Panc1 (cell line): ENCODE data around the gene TDRD10. TPM values are rescaled to one million over a fixed set of nuclear protein-coding genes. Genes with fewer than 3 reads are reported as not detected.

Experiments used
- ATAC-seq: fragments of 200-7000 bp; cut with Tn5 transposase; 2 replicates; pipeline ENCODE4 v1.9.1; 2020; ENCODE audit warnings: mild to moderate bottlenecking, moderate library complexity
- BruUV-seq: library from RNA; stranded (reverse); fragments of 400-500 nt; replicated peaks from 2 replicates; lab custom pipeline; 2021; lab: Mats Ljungman, UMichigan
- CTCF ChIA-PET: fragments of 300-600 bp; sonication (Branson Sonifier 250); formaldehyde crosslinking; loops from one replicate; lab custom pipeline; 2022; ENCODE audit warnings: antibody characterized with exemption; lab: Charles Lee
- POLR2A ChIA-PET: fragments of 300-600 bp; sonication (Branson Sonifier 250); formaldehyde crosslinking; loops from one replicate; lab custom pipeline; 2022; ENCODE audit warnings: antibody characterized with exemption; lab: Charles Lee
- DNase-seq: peaks from one replicate; pipeline ENCODE4 v3.0.0-alpha.2; 2010; ENCODE audit warnings: low read depth, low spot score
- H3K27ac ChIP-seq: 2 replicates; pipeline ENCODE4 v1.5.1; 2011; ENCODE audit warnings: mild to moderate bottlenecking, low read length, inconsistent platforms
- H3K27me3 ChIP-seq: fragments of 200-500 bp; sonication (Bioruptor generic); 2 replicates; pipeline ENCODE4 v1.6.0; 2014; ENCODE audit warnings: low read length, inconsistent platforms; ENCODE audit not compliant: control insufficient read depth, insufficient read depth
- H3K36me3 ChIP-seq: fragments of 200-500 bp; sonication (Bioruptor generic); 2 replicates; pipeline ENCODE4 v1.5.1; 2014; ENCODE audit warnings: inconsistent platforms, mild to moderate bottlenecking, low read length, moderate library complexity; ENCODE audit not compliant: control insufficient read depth, insufficient read depth
- H3K4me1 ChIP-seq: 2 replicates; pipeline ENCODE4 v1.5.1; 2011; ENCODE audit warnings: inconsistent platforms, mild to moderate bottlenecking, low read length, moderate library complexity; ENCODE audit not compliant: control insufficient read depth, insufficient read depth
- H3K4me3 ChIP-seq, 2 experiments: 2 replicates each; pipeline ENCODE4 v1.5.1; 2011 to 2012; ENCODE audit warnings: low read depth in 2 of 2, low read length in 2 of 2, mild to moderate bottlenecking in 2 of 2, inconsistent platforms in 1 of 2, moderate library complexity in 1 of 2
- H3K9me3 ChIP-seq: fragments of 200-500 bp; sonication (Bioruptor generic); 2 replicates; pipeline ENCODE4 v1.5.1; 2014; ENCODE audit warnings: low read depth, mild to moderate bottlenecking, inconsistent platforms, low read length, moderate library complexity; ENCODE audit not compliant: control insufficient read depth, insufficient read depth
- POLR2AphosphoS5 ChIP-seq: IDR thresholded peaks from 2 replicates; pipeline ENCODE4 v1.6.1; 2012; ENCODE audit warnings: mild to moderate bottlenecking, low read depth, low read length, moderate library complexity
- REST ChIP-seq, 2 experiments: IDR thresholded peaks; 2 replicates each; pipeline ENCODE4 v1.6.1; 2011 to 2012; ENCODE audit warnings: low read depth in 2 of 2, control low read depth in 1 of 2, low read length in 1 of 2, mild to moderate bottlenecking in 1 of 2, moderate library complexity in 1 of 2; ENCODE audit not compliant: insufficient read depth in 1 of 2
- SIN3A ChIP-seq: IDR thresholded peaks from 2 replicates; pipeline ENCODE4 v1.6.1; 2012; ENCODE audit warnings: low read depth, mild to moderate bottlenecking, low read length, moderate library complexity, borderline replicate concordance; ENCODE audit not compliant: insufficient read depth
- TCF7L2 ChIP-seq: IDR thresholded peaks from 2 replicates; pipeline ENCODE4 v1.6.1; 2011; ENCODE audit warnings: mild to moderate bottlenecking, low read depth, low read length, inconsistent platforms
- in situ Hi-C: cut with HindIII; loops from 2 replicates; pipeline ENCODE4 v1.10.0; 2016; ENCODE audit warnings: low sequenced_read_pairs, low pct_unique_long_range_greater_than_20kb
- intact Hi-C: fragments of 100-400 bp; cut with micrococcal nuclease; formaldehyde crosslinking; loops from one replicate; pipeline ENCODE4 v1.10.0; 2022; ENCODE audit not compliant: unreplicated experiment
- total RNA-seq: library from RNA; stranded (reverse); gene quantifications from one replicate; pipeline ENCODE4 v1.2.1, GENCODE V29; 2021; ENCODE audit not compliant: unreplicated experiment
- TF ChIP-seq, protein P1 (sequence below): fragments of 450-650 bp; IDR thresholded peaks from 2 replicates; pipeline ENCODE4 v1.5.1; 2017; ENCODE audit warnings: mild to moderate bottlenecking

The TDRD10 gene
- total RNA-seq, 1 experiment from 2014 or later: not detected

DNA sequence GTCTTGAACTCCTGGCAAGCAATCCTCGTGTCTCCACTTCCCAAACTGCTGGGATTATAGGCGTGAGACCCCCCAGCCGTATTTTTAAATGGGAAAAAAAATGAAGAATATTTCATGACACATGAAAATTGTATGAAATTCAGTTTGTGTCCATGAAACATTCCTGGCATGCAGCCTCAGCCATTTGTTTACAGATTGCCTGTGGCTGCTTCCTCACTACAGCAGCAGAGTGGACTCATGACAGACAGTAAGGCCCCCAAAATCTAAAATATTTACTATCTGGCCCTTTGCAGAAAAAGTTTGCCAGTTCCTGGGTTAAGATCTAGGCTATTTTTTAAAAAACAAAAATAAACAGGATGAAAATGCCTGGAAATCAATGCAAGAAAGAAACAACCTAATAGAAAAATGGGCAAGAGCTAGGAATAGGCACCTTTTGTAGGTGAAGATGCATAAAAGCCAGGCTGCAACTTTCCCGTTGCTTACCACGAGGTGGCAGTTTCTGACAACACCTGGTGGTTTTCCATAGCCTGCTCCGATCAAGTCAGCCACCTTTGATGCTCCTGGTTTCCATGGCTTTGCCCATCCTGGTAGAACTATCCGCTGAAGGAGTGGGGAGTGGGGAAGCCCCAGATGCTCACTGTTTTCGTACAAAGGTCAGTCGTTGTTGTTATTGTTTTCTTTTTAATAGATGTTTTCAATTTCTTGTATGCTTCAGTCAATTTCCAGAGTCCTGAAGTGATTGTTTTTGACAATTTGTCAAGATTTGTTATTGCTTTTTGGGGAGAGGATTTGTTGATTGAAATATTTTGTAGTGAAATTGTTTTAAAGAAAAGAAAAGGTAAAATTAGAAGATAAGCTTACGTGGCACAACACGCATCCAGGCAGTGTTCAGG lies 32.2 kb downstream of the TDRD10 start:
- peaks cover 2% of the 10 kb centered on the region; the same call in 1 of the 2 replicates for H3K27me3 ChIP-seq
- H3K4me1 ChIP-seq: no peaks in the 10 kb centered on the region
- ChIA-PET CTCF (interaction anchor here (0.7 to 2.2 kb wide), 2 partner anchors 12 to 86 kb away, joined by 4 to 14 read pairs; no protein-coding TSS in a partner anchor), POLR2A (interaction anchor here (0.7 kb wide), 1 partner anchor 173 kb away, joined by 3 read pairs; no protein-coding TSS in a partner anchor)
- no peaks in the 10 kb centered on the region for H3K36me3 ChIP-seq
- intact Hi-C loops: no loop called here
- no peak overlapping the region for H3K4me3 ChIP-seq
- TF ChIP-seq TCF7L2 (no peak), SIN3A (no peak)
- TF ChIP-seq, protein P1, sequence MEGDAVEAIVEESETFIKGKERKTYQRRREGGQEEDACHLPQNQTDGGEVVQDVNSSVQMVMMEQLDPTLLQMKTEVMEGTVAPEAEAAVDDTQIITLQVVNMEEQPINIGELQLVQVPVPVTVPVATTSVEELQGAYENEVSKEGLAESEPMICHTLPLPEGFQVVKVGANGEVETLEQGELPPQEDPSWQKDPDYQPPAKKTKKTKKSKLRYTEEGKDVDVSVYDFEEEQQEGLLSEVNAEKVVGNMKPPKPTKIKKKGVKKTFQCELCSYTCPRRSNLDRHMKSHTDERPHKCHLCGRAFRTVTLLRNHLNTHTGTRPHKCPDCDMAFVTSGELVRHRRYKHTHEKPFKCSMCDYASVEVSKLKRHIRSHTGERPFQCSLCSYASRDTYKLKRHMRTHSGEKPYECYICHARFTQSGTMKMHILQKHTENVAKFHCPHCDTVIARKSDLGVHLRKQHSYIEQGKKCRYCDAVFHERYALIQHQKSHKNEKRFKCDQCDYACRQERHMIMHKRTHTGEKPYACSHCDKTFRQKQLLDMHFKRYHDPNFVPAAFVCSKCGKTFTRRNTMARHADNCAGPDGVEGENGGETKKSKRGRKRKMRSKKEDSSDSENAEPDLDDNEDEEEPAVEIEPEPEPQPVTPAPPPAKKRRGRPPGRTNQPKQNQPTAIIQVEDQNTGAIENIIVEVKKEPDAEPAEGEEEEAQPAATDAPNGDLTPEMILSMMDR: peak; percentile 86
- DNase-seq (no peak), ATAC-seq (peak; percentile 87)
- no TSS peak for BruUV-seq
- no peak overlapping the region for H3K27ac ChIP-seq
- no peaks in the 10 kb centered on the region for H3K9me3 ChIP-seq
- in situ Hi-C loops: no loop called here

DNA sequence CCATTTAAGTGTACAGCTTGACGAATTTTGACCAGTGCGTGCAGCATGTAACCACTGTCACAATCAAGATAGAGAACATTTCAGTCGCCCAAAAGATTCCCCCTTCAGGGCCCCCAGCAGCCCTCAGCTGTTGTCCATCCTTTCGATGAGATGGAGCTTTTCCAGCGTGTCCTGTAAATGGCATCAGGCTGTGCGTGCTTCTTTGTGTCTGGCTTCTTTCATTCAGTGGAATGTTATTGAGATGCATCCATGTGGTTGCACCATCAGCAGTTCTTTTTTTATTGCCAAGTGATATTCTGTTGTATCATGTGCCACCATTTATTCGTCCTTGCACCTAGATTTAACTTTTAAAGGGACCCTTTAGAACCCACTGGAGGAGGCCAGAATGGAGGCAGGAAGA lies 34.6 kb downstream of the TDRD10 start:
- no peak for TF ChIP-seq SIN3A
- no peak for TF ChIP-seq REST (IDR thresholded peaks at IDR 0.05; ENCODE audit: insufficient read depth in 1 of 2, low read depth in 2 of 2, low read length in 1 of 2)
- TF ChIP-seq POLR2AphosphoS5: no peak
- TF ChIP-seq, protein P1: no peak
- TF ChIP-seq TCF7L2: no peak
- Histone ChIP-seq H3K36me3 (no peaks in the 10 kb centered on the region), H3K27me3 (peaks cover 2% of the 10 kb centered on the region; the same call in 1 of the 2 replicates), H3K9me3 (no peaks in the 10 kb centered on the region), H3K27ac (no peak overlapping the region), H3K4me3 (no peak overlapping the region), H3K4me1 (no peaks in the 10 kb centered on the region)
- in situ Hi-C loops: no loop called here
- intact Hi-C loops: loop anchor here (5.0 kb wide), 1 partner anchor 44 kb away; no protein-coding TSS in a partner anchor
- CTCF ChIA-PET: no interaction called here
- no peak for ATAC-seq
- DNase-seq: no peak
- POLR2A ChIA-PET: no interaction called here
- no TSS peak for BruUV-seq
